Endometrium (tissue), 2 donors: ENCODE data around the gene TRIM13.

Experiments used
- FAIRE-seq: peaks from 2 replicates; lab custom pipeline; 2012; peaks lifted over from hg19 to GRCh38; lab: Jason Lieb, UNC
- donor health status: control.
- donor health status: control.

TRIM13 gene

GRCh38 chr13:50065712-50066111 is 68.9 kb downstream of the TRIM13 start:
- no peak for FAIRE-seq
